Measurements from ENCODE around the gene C2orf76. TPM values are rescaled to one million over a fixed set of nuclear protein-coding genes. Genes with fewer than 3 reads are reported as not detected.

C2orf76 gene
- total and polyA plus RNA-seq, 2 of the 4 experiments (the other 2 are of a cell fraction), result 10.6 to 12.6 TPM

GRCh38 chr2:119324685-119325270, 41.9 kb downstream of the C2orf76 start:
- ATAC-seq (ENCODE audit: low read depth), result no peak
- Histone ChIP-seq H3K36me3 (ENCODE audit: control insufficient read depth, insufficient read depth, low read length) (no peaks in the 10 kb centered on the region), H2BK20ac (ENCODE audit: low read depth, low read length) (no peak overlapping the region), H3K14ac (replicated peaks; ENCODE audit: low read depth, low read length) (no peak overlapping the region), H3K4me2 (ENCODE audit: low read depth, low read length) (no peak overlapping the region), H3K4ac (ENCODE audit: low read depth, low read length) (no peak overlapping the region), H2AK9ac (replicated peaks; ENCODE audit: low read depth, low read length, poor library complexity) (no peak overlapping the region), H3K18ac (ENCODE audit: low read depth, low read length) (no peak overlapping the region), H3K56ac (ENCODE audit: extremely low read depth, insufficient read depth, low read length) (no peak overlapping the region), H4K20me1 (ENCODE audit: insufficient read depth, low read length) (no peaks in the 10 kb centered on the region), H2BK15ac (ENCODE audit: low read depth, low read length) (no peak overlapping the region), H3K9me3 (ENCODE audit: control insufficient read depth, insufficient read depth, low read length) (no peaks in the 10 kb centered on the region), H2AK5ac (ENCODE audit: low read depth, low read length) (no peak overlapping the region), H2AFZ (replicated peaks; ENCODE audit: low read length, poor library complexity) (no peak overlapping the region), H4K91ac (ENCODE audit: insufficient read depth, low read depth, low read length) (no peak overlapping the region), H3K23ac (ENCODE audit: low read depth, low read length) (no peak overlapping the region), H3K4me3 (ENCODE audit: insufficient read depth, low read depth, low read length) (no peak overlapping the region), H2BK5ac (ENCODE audit: low read depth, low read length, poor library complexity, severe bottlenecking) (no peak overlapping the region), H3K27me3 (ENCODE audit: control insufficient read depth, insufficient read depth, low read length) (no peaks in the 10 kb centered on the region), H2BK120ac (ENCODE audit: low read depth, low read length) (no peak overlapping the region), H3K9ac (ENCODE audit: low read depth, low read length) (no peak overlapping the region), H3K79me1 (ENCODE audit: low read depth in 1 of 2, low read length in 2 of 2) (no peaks in the 10 kb centered on the region), H3K9me1 (ENCODE audit: insufficient read depth, low read length) (no peaks in the 10 kb centered on the region), H4K8ac (ENCODE audit: low read depth in 2 of 2, low read length in 2 of 2) (no peak overlapping the region), H4K5ac (ENCODE audit: low read depth, low read length) (no peak overlapping the region), H3K27ac (ENCODE audit: insufficient read depth, low read length) (no peak overlapping the region), H3K4me1 (ENCODE audit: control insufficient read depth, insufficient read depth, low read length) (no peaks in the 10 kb centered on the region)
- in situ Hi-C loops (cut with MboI; ENCODE audit: low sequenced_read_pairs), result no loop called here
- ChIA-PET CTCF (interaction anchor here (0.6 to 0.7 kb wide), 2 partner anchors 28 to 353 kb away, joined by 3 read pairs; no protein-coding TSS in a partner anchor), POLR2A (ENCODE audit: unreplicated experiment) (no interaction called here)
- 100% methylated on average over 1 of the region's 9 CpGs; no CpG with 5 or more reads in 1 of the 2 experiments for WGBS, 2 experiments (ENCODE audit: extremely low coverage in 2 of 2, insufficient read length in 1 of 2)
- no peak for TF ChIP-seq USF2 (IDR thresholded peaks at IDR 0.05; ENCODE audit: low read depth, low read length)
- TF ChIP-seq MXI1 (IDR thresholded peaks at IDR 0.05; ENCODE audit: borderline replicate concordance, low read depth, low read length), result no peak
- dilution Hi-C loops (cut with HindIII; ENCODE audit: low sequenced_read_pairs, unreplicated experiment), result no loop called here
- intact Hi-C loops (cut with micrococcal nuclease), result no loop called here
- BruUV-seq (replicated peaks), result no TSS peak
- no peak for DNase-seq
